CD14-positive monocyte (primary cell): ENCODE data around the gene ALKBH3. TPM values are rescaled to one million over a fixed set of nuclear protein-coding genes. Genes with fewer than 3 reads are reported as not detected.
A peak's percentile ranks its signal among the peaks of the same experiment; 100 is the strongest.

Experiments
- DNase-seq, 3 donors: peaks; one replicate each; pipeline ENCODE4 v3.0.0-alpha.2; 2011 to 2022
- H2AFZ ChIP-seq: 2 replicates; pipeline ENCODE4 v1.6.0; 2012; ENCODE audit warnings: mild to moderate bottlenecking, low read depth, low read length, inconsistent platforms; ENCODE audit not compliant: insufficient read depth, poor library complexity, severe bottlenecking
- H3K27ac ChIP-seq, 2 donors: 1 replicate in 1 of 2; 2 replicates in 1 of 2; pipeline ENCODE4 v1.5.1; 2012 to 2013; ENCODE audit warnings: low read length in 2 of 2, control low read depth in 1 of 2, inconsistent platforms in 1 of 2, low read depth in 1 of 2, mild to moderate bottlenecking in 1 of 2
- H3K27me3 ChIP-seq, 2 donors: one replicate each; pipeline versions ENCODE4 v1.6.0 to v1.6.1; 2011 to 2013; ENCODE audit warnings: low read length in 2 of 2; ENCODE audit not compliant: control insufficient read depth in 2 of 2, insufficient read depth in 2 of 2
- H3K36me3 ChIP-seq, 2 donors: replicated peaks in 1 of 2; 1 replicate in 1 of 2; 2 replicates in 1 of 2; pipeline versions ENCODE4 v1.5.1 to v1.6.1; 2012 to 2013; ENCODE audit warnings: low read length in 2 of 2, control low read depth in 1 of 2, inconsistent platforms in 1 of 2, mild to moderate bottlenecking in 1 of 2; ENCODE audit not compliant: insufficient read depth in 2 of 2, control insufficient read depth in 1 of 2
- H3K4me1 ChIP-seq, 2 donors: 1 replicate in 1 of 2; 2 replicates in 1 of 2; pipeline versions ENCODE4 v1.5.1 to v1.6.1; 2012 to 2013; ENCODE audit warnings: low read length in 2 of 2, control low read depth in 1 of 2, inconsistent platforms in 1 of 2, mild to moderate bottlenecking in 1 of 2, moderate library complexity in 1 of 2; ENCODE audit not compliant: insufficient read depth in 2 of 2, control insufficient read depth in 1 of 2
- H3K4me2 ChIP-seq: replicated peaks from 2 replicates; pipeline ENCODE3; 2012; ENCODE audit warnings: low read length, moderate library complexity, mild to moderate bottlenecking; ENCODE audit not compliant: poor library complexity, severe bottlenecking; ENCODE audit errors: extremely low read depth
- H3K4me3 ChIP-seq, 3 experiments: fragments of 200-600 bp in 1 of 3; sonication (generic) in 1 of 3; replicated peaks in 1 of 3; 1 replicate in 2 of 3; 2 replicates in 1 of 3; pipeline ENCODE4 v1.5.1; 2011 to 2013; ENCODE audit warnings: low read length in 3 of 3, mild to moderate bottlenecking in 3 of 3, control low read depth in 2 of 3, low read depth in 2 of 3, inconsistent platforms in 1 of 3, moderate library complexity in 1 of 3
- H3K79me2 ChIP-seq: 2 replicates; pipeline ENCODE4 v1.6.0; 2012; ENCODE audit warnings: mild to moderate bottlenecking, control low read depth, inconsistent platforms, low read length, moderate library complexity; ENCODE audit not compliant: insufficient read depth
- H3K9ac ChIP-seq: 2 replicates; pipeline ENCODE4 v1.6.0; 2017; ENCODE audit warnings: low read length, mild to moderate bottlenecking; ENCODE audit not compliant: insufficient read depth, poor library complexity, severe bottlenecking
- H3K9me3 ChIP-seq, 2 donors: replicated peaks in 1 of 2; 1 replicate in 1 of 2; 2 replicates in 1 of 2; pipeline versions ENCODE4 v1.5.1 to v1.6.1; 2012 to 2013; ENCODE audit warnings: low read length in 2 of 2, control low read depth in 1 of 2; ENCODE audit not compliant: control insufficient read depth in 1 of 2, insufficient read depth in 1 of 2
- H4K20me1 ChIP-seq: 2 replicates; pipeline ENCODE4 v1.6.0; 2012; ENCODE audit warnings: mild to moderate bottlenecking, low read length, control low read depth, moderate library complexity; ENCODE audit not compliant: insufficient read depth
- H3K27ac Mint-ChIP-seq, 7 donors: one replicate each; pipeline ENCODE4 v1.8.0; 2020; ENCODE audit warnings: mild to moderate bottlenecking in 7 of 7, mixed read lengths in 7 of 7, moderate library complexity in 6 of 7, inconsistent platforms in 2 of 7
- H3K27me3 Mint-ChIP-seq, 3 donors: one replicate each; pipeline ENCODE4 v1.8.0; 2021 to 2022; ENCODE audit warnings: low read depth in 3 of 3, mild to moderate bottlenecking in 3 of 3, mixed read lengths in 3 of 3, moderate library complexity in 3 of 3, inconsistent platforms in 1 of 3
- H3K36me3 Mint-ChIP-seq, 2 donors: one replicate each; pipeline ENCODE4 v1.8.0; 2020; ENCODE audit warnings: mixed read lengths in 2 of 2, inconsistent platforms in 1 of 2, mild to moderate bottlenecking in 1 of 2
- H3K4me1 Mint-ChIP-seq: one replicate; pipeline ENCODE4 v1.8.0; 2020; ENCODE audit warnings: mild to moderate bottlenecking, mixed read lengths
- H3K4me3 Mint-ChIP-seq, 2 donors: one replicate each; pipeline ENCODE4 v1.8.0; 2020; ENCODE audit warnings: mild to moderate bottlenecking in 2 of 2, mixed read lengths in 2 of 2, moderate library complexity in 1 of 2
- H3K9me3 Mint-ChIP-seq, 7 donors: one replicate each; pipeline ENCODE4 v1.8.0; 2020 to 2022; ENCODE audit warnings: mixed read lengths in 7 of 7, mild to moderate bottlenecking in 6 of 7, moderate library complexity in 6 of 7, inconsistent platforms in 2 of 7
- WGBS: methylation state at CpG from one replicate; pipeline ENCODE4 v1.1.5; 2013; ENCODE audit warnings: missing lambda C conversion rate; ENCODE audit not compliant: insufficient coverage; 5-methylcytosine and 5-hydroxymethylcytosine counted together
- intact Hi-C, 2 donors: fragments of 100-400 bp; cut with micrococcal nuclease; formaldehyde crosslinking; loops; one replicate each; pipeline versions ENCODE4 v1.15.0 to v1.15.1; 2023
- polyA plus RNA-seq, 3 donors: library from polyadenylated mRNA; depleted of rRNA in 1 of 3; unstranded in 2 of 3; stranded (reverse) in 1 of 3; fragments of 300-500 nt in 2 of 3; fragments of >200 nt in 1 of 3; fragmentation: Illumina TruSeq in 2 of 3; gene quantifications; 1 replicate in 2 of 3; 2 replicates in 1 of 3; pipeline ENCODE4 v1.2.3, GENCODE V29; 2012 to 2021
- TF ChIP-seq, protein P1 (sequence below): fragments of 200-600 bp; IDR thresholded peaks from one replicate; pipeline ENCODE4 v1.8.0; 2022; ENCODE audit warnings: antibody characterized with exemption, mild to moderate bottlenecking

ALKBH3 gene
- polyA plus RNA-seq, 3 donors: 22.1 to 25.8 (median 22.7) TPM

- TF ChIP-seq, protein P1, sequence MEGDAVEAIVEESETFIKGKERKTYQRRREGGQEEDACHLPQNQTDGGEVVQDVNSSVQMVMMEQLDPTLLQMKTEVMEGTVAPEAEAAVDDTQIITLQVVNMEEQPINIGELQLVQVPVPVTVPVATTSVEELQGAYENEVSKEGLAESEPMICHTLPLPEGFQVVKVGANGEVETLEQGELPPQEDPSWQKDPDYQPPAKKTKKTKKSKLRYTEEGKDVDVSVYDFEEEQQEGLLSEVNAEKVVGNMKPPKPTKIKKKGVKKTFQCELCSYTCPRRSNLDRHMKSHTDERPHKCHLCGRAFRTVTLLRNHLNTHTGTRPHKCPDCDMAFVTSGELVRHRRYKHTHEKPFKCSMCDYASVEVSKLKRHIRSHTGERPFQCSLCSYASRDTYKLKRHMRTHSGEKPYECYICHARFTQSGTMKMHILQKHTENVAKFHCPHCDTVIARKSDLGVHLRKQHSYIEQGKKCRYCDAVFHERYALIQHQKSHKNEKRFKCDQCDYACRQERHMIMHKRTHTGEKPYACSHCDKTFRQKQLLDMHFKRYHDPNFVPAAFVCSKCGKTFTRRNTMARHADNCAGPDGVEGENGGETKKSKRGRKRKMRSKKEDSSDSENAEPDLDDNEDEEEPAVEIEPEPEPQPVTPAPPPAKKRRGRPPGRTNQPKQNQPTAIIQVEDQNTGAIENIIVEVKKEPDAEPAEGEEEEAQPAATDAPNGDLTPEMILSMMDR: no peak
- Histone ChIP-seq H3K9me3 (no peaks in the 10 kb centered on the region), H3K4me3 (no peak overlapping the region), H4K20me1 (no peaks in the 10 kb centered on the region), H3K36me3 (no peaks in the 10 kb centered on the region), H3K4me2 (no peak overlapping the region), H3K27ac (no peak overlapping the region), H3K4me1 (no peaks in the 10 kb centered on the region), H3K79me2 (no peaks in the 10 kb centered on the region), H3K27me3 (no peaks in the 10 kb centered on the region), H2AFZ (no peak overlapping the region), H3K9ac (no peak overlapping the region)
- no peaks in the 10 kb centered on the region for H3K36me3 Mint-ChIP-seq
- DNase-seq: no peak
- intact Hi-C loops: no loop called here
- peaks cover 6% of the 10 kb centered on the region for H3K4me1 Mint-ChIP-seq
- peaks cover 5 to 18% (median 11%) of the 10 kb centered on the region in 3 donors for H3K27me3 Mint-ChIP-seq
- H3K4me3 Mint-ChIP-seq: no peak overlapping the region
- H3K27ac Mint-ChIP-seq: peak overlapping the region in 1 of 7 donors; percentile 71
- no peaks in the 10 kb centered on the region for H3K9me3 Mint-ChIP-seq
- WGBS: 27% methylated on average over 7 of the region's 20 CpGs
These were observed 53.2 kb downstream of the ALKBH3 start for GRCh38 chr11:43933608-43934551.

- no peak overlapping the region for H3K27ac ChIP-seq
- H3K4me3 ChIP-seq: no peak overlapping the region
- DNase-seq: no peak
- Mint-ChIP-seq H3K4me3 (no peak overlapping the region), H3K4me1 (peaks cover 6% of the 10 kb centered on the region), H3K27me3 (peaks cover 7 to 20% (median 13%) of the 10 kb centered on the region in 3 donors), H3K27ac (no peak overlapping the region), H3K36me3 (no peaks in the 10 kb centered on the region), H3K9me3 (no peaks in the 10 kb centered on the region)
- no peak overlapping the region for H3K4me2 ChIP-seq
- H4K20me1 ChIP-seq: no peaks in the 10 kb centered on the region
- no peaks in the 10 kb centered on the region for H3K9me3 ChIP-seq
- intact Hi-C loops: no loop called here
- no peaks in the 10 kb centered on the region for H3K79me2 ChIP-seq
- no peaks in the 10 kb centered on the region for H3K27me3 ChIP-seq
- no peak overlapping the region for H3K9ac ChIP-seq
- no peaks in the 10 kb centered on the region for H3K36me3 ChIP-seq
- H2AFZ ChIP-seq: no peak overlapping the region
- TF ChIP-seq, protein P1: no peak
- no peaks in the 10 kb centered on the region for H3K4me1 ChIP-seq
- 92% methylated on average over 12 of the region's 14 CpGs for WGBS
These were observed 54.2 kb downstream of the ALKBH3 start for GRCh38 chr11:43934601-43935423.
